D721Med (cell line): ENCODE results near the gene PTPRT.

ENCODE experiments used
- DNase-seq: peaks from one replicate; pipeline ENCODE4 v3.0.0; 2011; ENCODE audit warnings: low spot score; ENCODE audit not compliant: insufficient read length
- FAIRE-seq: peaks from 2 replicates; lab custom pipeline; 2011; peaks lifted over from hg19 to GRCh38; lab: Jason Lieb, UNC
- TF ChIP-seq, protein P1 (sequence below): IDR thresholded peaks from 2 replicates; pipeline ENCODE4 v1.5.1; 2012; ENCODE audit warnings: mild to moderate bottlenecking, control low read depth; ENCODE audit not compliant: insufficient read depth; ENCODE audit errors: missing control alignments

Gene PTPRT

DNA sequence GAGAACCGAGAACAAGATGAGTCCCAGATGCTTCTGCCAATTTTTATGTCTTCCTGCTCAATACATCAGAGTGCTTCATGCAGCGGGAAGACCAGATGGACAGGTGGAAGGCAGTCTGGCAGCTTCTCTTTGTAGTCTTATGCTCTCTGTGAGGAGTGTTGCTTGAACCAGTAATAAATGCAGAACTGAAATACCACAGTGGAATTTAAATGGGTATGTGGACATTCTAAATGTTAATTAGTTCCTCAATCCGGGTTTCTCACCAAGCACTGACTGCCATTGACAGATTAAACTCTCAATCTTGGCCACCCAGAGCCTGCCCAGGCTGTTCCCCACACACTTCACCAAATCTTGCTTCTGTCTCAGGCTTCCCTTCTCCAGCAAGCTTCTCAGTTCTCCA lies 876.0 kb downstream of the PTPRT start:
- TF ChIP-seq, protein P1, sequence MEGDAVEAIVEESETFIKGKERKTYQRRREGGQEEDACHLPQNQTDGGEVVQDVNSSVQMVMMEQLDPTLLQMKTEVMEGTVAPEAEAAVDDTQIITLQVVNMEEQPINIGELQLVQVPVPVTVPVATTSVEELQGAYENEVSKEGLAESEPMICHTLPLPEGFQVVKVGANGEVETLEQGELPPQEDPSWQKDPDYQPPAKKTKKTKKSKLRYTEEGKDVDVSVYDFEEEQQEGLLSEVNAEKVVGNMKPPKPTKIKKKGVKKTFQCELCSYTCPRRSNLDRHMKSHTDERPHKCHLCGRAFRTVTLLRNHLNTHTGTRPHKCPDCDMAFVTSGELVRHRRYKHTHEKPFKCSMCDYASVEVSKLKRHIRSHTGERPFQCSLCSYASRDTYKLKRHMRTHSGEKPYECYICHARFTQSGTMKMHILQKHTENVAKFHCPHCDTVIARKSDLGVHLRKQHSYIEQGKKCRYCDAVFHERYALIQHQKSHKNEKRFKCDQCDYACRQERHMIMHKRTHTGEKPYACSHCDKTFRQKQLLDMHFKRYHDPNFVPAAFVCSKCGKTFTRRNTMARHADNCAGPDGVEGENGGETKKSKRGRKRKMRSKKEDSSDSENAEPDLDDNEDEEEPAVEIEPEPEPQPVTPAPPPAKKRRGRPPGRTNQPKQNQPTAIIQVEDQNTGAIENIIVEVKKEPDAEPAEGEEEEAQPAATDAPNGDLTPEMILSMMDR = no peak
- no peak for DNase-seq
- no peak for FAIRE-seq

DNA sequence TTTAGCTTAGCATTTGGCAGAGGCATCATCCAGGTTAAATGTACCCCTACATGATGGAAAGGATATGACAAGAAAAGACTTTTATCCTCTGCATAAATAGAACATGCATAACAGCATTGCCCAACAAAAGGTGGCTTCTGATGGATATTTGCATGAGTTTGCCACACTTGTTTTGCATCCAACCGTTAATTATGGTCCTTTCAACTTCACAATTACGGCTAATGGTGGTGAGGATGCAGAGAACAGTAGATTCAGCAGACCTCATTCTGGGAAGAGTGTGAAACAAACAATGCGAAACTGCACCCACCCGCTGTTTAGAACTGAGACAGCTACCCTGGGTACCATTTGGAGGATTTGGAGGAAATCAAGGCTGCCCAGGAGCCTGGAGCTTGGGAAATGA lies 880.7 kb downstream of the PTPRT start:
- DNase-seq (no peak), FAIRE-seq (no peak)
- TF ChIP-seq, protein P1 = no peak

DNA sequence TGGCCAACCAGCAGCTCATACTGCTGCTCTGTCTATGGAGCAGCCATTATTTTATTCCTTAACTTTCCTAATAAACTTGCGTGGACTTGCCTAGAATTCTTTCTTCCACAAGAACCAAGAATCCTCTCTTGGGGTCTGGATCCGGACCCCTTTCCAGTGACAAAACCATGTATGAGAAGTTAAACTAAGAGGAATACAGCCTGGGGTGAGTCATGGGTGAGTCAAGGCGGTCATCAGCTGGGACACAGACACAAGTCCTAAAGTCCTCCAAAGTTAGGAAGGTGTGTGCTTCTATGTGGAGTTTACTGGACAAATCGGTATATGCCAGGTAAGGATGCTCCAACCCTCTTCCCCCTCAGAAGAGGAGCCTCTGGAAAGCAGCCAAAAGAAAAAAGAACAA lies 881.5 kb downstream of the PTPRT start:
- DNase-seq (no peak), FAIRE-seq (no peak)
- TF ChIP-seq, protein P1 = no peak

DNA sequence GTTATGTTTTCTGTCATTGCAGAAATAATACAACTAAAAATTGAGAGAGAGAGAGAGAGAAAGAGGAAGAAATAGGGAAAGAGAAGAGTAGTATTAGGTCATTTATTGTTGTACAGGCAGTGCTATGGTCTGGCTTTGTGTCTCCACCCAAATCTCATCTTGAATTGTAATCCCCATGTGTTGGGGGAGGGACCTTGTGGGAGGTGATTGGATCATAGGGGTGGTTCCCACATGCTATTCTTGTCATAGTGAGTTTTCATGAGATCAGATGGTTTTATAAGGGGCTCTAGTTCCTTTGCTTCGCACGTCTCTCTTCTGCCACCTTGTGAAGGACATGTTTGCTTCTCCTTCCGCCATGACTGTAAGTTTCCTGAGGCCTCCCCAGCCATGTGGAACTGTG lies 894.1 kb downstream of the PTPRT start:
- FAIRE-seq (no peak), DNase-seq (no peak)
- TF ChIP-seq, protein P1 = no peak

DNA sequence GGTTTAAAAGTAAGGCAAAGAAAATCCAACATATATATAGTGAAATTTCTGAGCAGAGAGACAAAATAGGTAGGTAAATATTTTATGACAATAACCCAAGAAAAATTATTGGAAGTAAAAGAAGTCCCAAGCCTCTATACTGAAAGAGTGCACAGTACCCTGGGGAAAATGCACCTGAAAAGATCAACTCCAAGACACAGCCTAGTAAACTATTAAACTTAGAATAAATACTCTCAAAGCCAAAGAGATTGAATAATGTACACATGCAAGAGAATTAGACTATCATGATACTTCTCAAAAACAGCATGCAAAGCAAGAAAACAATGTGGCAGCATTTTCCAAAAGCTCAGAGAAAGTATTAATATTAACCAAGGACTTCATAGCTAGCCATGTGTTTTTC lies 894.7 kb downstream of the PTPRT start:
- FAIRE-seq = no peak
- DNase-seq = no peak
- TF ChIP-seq, protein P1 = no peak

DNA sequence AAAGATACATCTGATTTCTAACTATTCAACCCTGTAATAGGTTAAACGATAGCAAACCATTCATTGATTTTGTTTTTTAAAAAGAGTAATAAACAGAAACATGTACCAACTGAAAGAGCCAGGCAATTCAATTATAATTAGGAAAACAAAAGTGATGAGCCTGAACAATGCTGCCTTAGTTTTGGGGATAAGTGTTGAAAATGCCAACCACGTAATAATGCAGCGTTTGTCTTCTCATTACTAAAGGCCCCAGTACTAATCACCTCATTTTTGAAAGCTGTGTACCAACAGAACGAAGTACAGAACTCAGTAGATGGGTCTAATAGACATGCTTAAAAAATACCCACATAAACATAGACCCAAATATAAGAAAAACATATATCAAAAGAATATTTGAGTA lies 907.9 kb downstream of the PTPRT start:
- TF ChIP-seq, protein P1 = no peak
- DNase-seq (no peak), FAIRE-seq (no peak)

DNA sequence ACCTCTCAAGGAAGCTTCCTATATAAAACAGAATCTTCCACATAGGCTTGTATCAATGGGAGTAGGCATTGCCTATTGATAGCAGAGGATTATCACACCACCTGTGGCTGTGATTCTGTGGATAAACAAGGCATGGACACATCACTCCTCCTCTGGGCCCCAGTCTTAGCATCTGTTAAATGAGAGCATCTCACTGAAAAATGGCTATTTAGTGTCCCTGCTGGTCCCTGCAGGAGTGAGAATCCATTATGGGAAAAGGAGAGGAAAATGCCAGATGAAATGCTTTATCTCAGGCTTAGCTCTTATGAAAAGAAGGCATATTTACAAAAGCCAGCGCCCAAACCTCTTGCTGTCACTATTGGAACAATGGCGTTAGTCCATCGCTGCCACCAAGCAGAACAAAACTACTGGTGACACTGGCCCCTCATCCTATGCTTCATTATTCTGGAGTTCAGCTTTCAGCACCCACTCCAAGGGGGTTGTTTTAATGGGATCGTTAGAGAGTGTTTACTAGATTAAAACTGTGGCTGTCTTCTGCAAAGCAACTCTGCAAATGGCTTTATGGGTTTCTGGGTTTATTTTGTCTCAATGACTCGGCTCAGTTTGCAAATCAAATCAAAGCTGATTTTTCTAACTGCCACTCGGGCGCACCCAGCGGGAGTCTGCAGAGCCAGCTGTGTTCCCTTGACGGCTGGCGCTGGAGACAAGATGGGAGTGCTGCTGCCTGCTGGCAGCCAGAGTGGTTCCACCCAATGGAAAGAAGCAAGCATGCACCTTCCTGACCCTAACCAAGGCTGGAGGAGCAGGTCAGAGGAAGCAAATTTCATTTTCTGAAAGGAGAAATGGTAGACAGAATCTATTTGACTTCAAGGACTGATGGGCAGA lies 912.7 kb downstream of the PTPRT start:
- FAIRE-seq (no peak), DNase-seq (no peak)
- TF ChIP-seq, protein P1 = no peak
